GM20000 (cell line): ENCODE data around the gene TTLL3.
A peak's percentile ranks its signal among the peaks of the same experiment; 100 is the strongest.
"Not testable (repeated sequence)": the region's sequence is repeated elsewhere in the genome, so short reads cannot be mapped to it uniquely, and the experiment has no call there.

Experiments used
- DNase-seq: peaks from one replicate; pipeline ENCODE4 v3.0.0; 2012; ENCODE audit warnings: low spot score
- TF ChIP-seq, protein P1 (sequence below): IDR thresholded peaks from 2 replicates; pipeline ENCODE4 v1.5.1; 2012; ENCODE audit warnings: mild to moderate bottlenecking, control low read depth; ENCODE audit errors: extremely low read depth, missing control alignments

TTLL3 gene

DNA sequence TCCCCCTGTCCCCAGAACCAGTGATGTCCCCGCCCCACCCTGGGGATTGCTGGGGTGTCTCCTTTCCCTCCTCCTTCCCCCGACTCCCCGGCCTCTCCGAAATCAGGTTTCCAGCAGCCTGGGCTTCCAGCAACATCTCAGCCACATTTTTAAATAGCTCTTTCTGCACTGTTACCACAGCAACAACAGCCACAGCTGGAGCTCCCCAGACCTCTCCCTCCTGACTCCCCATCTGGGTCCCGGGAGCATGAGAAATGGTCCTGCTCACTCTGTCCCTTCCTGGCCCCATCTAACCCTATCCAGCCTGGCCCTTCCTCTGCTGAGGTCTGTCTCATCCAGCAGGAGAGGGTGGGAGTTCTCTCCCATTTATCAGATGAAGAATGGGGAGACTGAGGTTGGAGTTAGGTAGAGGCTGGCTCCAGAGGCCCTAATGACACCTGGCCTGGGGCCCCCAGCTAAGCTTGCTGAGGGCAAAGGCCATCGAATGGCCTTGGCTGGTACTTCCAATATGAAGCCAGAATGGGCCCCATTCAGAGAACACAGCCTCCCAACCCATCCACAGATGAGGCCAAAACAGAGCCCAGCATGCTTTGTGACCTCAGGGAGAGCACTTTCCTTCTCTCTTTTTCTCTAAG, 41.8 kb upstream of the TTLL3 start:
- no peak for DNase-seq
- TF ChIP-seq, protein P1, sequence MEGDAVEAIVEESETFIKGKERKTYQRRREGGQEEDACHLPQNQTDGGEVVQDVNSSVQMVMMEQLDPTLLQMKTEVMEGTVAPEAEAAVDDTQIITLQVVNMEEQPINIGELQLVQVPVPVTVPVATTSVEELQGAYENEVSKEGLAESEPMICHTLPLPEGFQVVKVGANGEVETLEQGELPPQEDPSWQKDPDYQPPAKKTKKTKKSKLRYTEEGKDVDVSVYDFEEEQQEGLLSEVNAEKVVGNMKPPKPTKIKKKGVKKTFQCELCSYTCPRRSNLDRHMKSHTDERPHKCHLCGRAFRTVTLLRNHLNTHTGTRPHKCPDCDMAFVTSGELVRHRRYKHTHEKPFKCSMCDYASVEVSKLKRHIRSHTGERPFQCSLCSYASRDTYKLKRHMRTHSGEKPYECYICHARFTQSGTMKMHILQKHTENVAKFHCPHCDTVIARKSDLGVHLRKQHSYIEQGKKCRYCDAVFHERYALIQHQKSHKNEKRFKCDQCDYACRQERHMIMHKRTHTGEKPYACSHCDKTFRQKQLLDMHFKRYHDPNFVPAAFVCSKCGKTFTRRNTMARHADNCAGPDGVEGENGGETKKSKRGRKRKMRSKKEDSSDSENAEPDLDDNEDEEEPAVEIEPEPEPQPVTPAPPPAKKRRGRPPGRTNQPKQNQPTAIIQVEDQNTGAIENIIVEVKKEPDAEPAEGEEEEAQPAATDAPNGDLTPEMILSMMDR, result no peak

GRCh38 chr3:9769012-9769411, 41.0 kb upstream of the TTLL3 start:
- TF ChIP-seq, protein P1, result no peak
- no peak for DNase-seq

DNA sequence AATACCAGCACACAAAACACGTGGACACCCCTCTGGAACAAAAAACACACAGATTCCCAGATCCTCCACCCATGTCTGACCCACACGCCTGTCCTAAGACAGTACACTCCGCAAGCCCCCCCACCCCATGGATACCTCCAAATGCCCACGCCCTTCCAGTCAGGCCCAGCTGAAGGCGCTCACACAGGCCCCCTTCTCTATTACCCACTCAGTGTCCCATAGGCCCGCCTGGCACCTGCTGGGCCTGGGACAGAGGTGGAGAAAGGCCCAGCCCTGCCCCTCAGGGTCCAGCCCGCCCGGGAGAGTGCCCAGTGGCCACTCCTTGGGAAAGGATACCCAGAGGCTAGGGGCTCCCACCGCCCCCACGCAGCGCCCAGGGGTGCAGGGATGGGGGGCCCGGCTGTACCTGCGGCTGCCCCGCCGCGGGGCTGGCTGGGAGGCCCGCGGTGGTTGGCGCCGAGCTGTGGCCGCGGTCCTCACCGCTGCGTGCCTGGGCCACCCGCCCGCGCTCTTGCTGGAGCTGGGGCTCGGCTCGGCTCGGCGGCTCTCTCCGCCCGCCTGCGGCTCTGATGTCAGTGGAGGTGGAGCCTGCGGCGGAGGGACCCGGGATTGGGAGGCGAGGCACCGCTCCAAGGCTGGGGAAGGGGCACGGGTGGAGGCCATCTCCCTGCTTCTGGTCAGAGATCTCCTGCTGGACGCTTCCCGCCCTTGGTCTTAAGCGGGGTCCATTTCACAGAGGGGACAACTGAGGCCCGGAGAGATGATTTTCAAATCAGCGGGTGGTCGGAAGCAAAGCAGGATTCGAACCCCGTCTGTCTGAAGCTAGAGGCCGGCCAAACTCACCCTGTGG, 40.4 kb upstream of the TTLL3 start, which contains the start of gene CAMK1:
TSS of gene CAMK1 (minus strand) at position 522 of the 850 bp plus-strand sequence. CDS start 2,198 bp downstream, outside the sequence.
- TF ChIP-seq, protein P1, result no peak
- peak; percentile 79 for DNase-seq

GRCh38 chr3:9770276-9770812, 39.7 kb upstream of the TTLL3 start:
- TF ChIP-seq, protein P1, result no peak
- no peak for DNase-seq

- not testable (repeated sequence) for DNase-seq
These were observed 39.1 kb upstream of the TTLL3 start for GRCh38 chr3:9771007-9771406.

GRCh38 chr3:9776896-9777693, 33.0 kb upstream of the TTLL3 start:
- no peak for DNase-seq
- TF ChIP-seq, protein P1, result no peak

- TF ChIP-seq, protein P1, result no peak
- no peak for DNase-seq
These were observed 32.4 kb upstream of the TTLL3 start for GRCh38 chr3:9777694-9778021.
